HUES64 (cell line): ENCODE measurements around the gene HLX.

Experiments used
- H3K27ac ChIP-seq: 2 replicates; pipeline ENCODE4 v1.7.0; 2013; ENCODE audit warnings: low read depth, low read length, inconsistent platforms
- H3K27me3 ChIP-seq: 2 replicates; pipeline ENCODE4 v1.6.1; 2013; ENCODE audit warnings: mild to moderate bottlenecking, low read length; ENCODE audit not compliant: insufficient read depth
- H3K36me3 ChIP-seq: 2 replicates; pipeline ENCODE4 v1.6.1; 2013; ENCODE audit warnings: mild to moderate bottlenecking, low read length; ENCODE audit not compliant: insufficient read depth
- H3K4me1 ChIP-seq: 2 replicates; pipeline ENCODE4 v1.6.1; 2013; ENCODE audit warnings: mild to moderate bottlenecking, low read length, moderate library complexity; ENCODE audit not compliant: insufficient read depth
- H3K4me3 ChIP-seq: 2 replicates; pipeline ENCODE4 v1.5.1; 2013; ENCODE audit warnings: mild to moderate bottlenecking, low read length, moderate library complexity
- H3K9ac ChIP-seq: 2 replicates; pipeline ENCODE4 v1.6.1; 2013; ENCODE audit warnings: mild to moderate bottlenecking, low read depth, low read length
- H3K9me3 ChIP-seq: 2 replicates; pipeline ENCODE4 v1.6.1; 2013; ENCODE audit warnings: low read depth, low read length; ENCODE audit not compliant: insufficient read depth
- WGBS: fragments of 150-250, 120-280 bp; methylation state at CpG from one replicate; pipeline ENCODE4 v1.1.7; 2013; ENCODE audit warnings: missing lambda C conversion rate; 5-methylcytosine and 5-hydroxymethylcytosine counted together

Gene HLX

GRCh38 chr1:220873868-220874655 lies 5.2 kb upstream of the HLX start:
- no peak overlapping the region for H3K9ac ChIP-seq
- no peaks in the 10 kb centered on the region for H3K9me3 ChIP-seq
- H3K4me3 ChIP-seq: no peak overlapping the region
- H3K27ac ChIP-seq: no peak overlapping the region
- WGBS: 53% methylated on average over 8 of the region's 8 CpGs
- H3K36me3 ChIP-seq: no peaks in the 10 kb centered on the region
- peaks cover 52% of the 10 kb centered on the region for H3K27me3 ChIP-seq
- H3K4me1 ChIP-seq: peaks cover 16% of the 10 kb centered on the region

DNA sequence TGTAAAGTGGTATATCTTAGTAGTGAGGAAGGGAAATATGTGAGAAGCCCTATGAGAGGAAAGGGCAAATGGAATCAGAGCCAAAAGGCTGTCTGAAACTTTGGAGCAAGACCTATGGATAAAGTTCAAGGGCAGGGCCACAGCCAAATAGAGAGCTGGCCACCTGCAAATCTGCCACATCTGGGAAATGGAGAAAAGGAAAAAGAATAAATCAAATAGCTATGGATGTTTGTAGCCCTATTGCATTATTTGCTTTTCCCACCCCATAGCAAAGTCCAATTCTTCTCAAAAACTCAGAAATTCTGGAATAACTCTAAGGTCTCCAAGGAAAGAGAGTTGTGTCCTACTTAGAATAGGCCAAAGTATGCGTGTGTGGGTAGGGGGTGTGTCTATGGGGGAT lies 4.0 kb upstream of the HLX start:
- WGBS: 80% methylated on average over 1 of the region's 1 CpG
- Histone ChIP-seq H3K9me3 (no peaks in the 10 kb centered on the region), H3K27me3 (peaks cover 64% of the 10 kb centered on the region), H3K4me3 (no peak overlapping the region), H3K27ac (no peak overlapping the region), H3K9ac (no peak overlapping the region), H3K4me1 (peaks cover 16% of the 10 kb centered on the region), H3K36me3 (no peaks in the 10 kb centered on the region)

GRCh38 chr1:220876511-220877376 lies 2.5 kb upstream of the HLX start:
- H3K9me3 ChIP-seq: no peaks in the 10 kb centered on the region

GRCh38 chr1:220877377-220878095 lies 1.7 kb upstream of the HLX start:
- under 1% methylated on average over 26 of the region's 26 CpGs for WGBS
- Histone ChIP-seq H3K4me3 (peak overlapping the region; percentile 62), H3K36me3 (no peaks in the 10 kb centered on the region), H3K27me3 (peaks cover 87% of the 10 kb centered on the region), H3K4me1 (peaks cover 16% of the 10 kb centered on the region), H3K9me3 (no peaks in the 10 kb centered on the region), H3K9ac (no peak overlapping the region), H3K27ac (no peak overlapping the region)

More at GRCh38 chr1:220876511-220877376, 2.5 kb upstream of the HLX start:
- H3K36me3 ChIP-seq: no peaks in the 10 kb centered on the region
- WGBS: under 1% methylated on average over 54 of the region's 54 CpGs
- H3K9ac ChIP-seq: no peak overlapping the region
- H3K27ac ChIP-seq: no peak overlapping the region
- peaks cover 16% of the 10 kb centered on the region for H3K4me1 ChIP-seq
- H3K27me3 ChIP-seq: peaks cover 79% of the 10 kb centered on the region
- peak overlapping the region; percentile 62 for H3K4me3 ChIP-seq

GRCh38 chr1:220878191-220879075 lies 810 bp upstream of the HLX start:
- Histone ChIP-seq H3K27ac (no peak overlapping the region), H3K4me1 (peaks cover 18% of the 10 kb centered on the region), H3K9me3 (no peaks in the 10 kb centered on the region), H3K9ac (no peak overlapping the region), H3K27me3 (peaks cover 96% of the 10 kb centered on the region), H3K4me3 (peak overlapping the region; percentile 51), H3K36me3 (no peaks in the 10 kb centered on the region)
- 2% methylated on average over 41 of the region's 42 CpGs for WGBS

- H3K4me1 ChIP-seq: peaks cover 22% of the 10 kb centered on the region
- H3K27ac ChIP-seq: no peak overlapping the region
- peaks cover 100% of the 10 kb centered on the region for H3K27me3 ChIP-seq
- H3K9me3 ChIP-seq: no peaks in the 10 kb centered on the region
- no peak overlapping the region for H3K9ac ChIP-seq
- no peaks in the 10 kb centered on the region for H3K36me3 ChIP-seq
- WGBS: under 1% methylated on average over 94 of the region's 94 CpGs
- peak overlapping the region; percentile 51 for H3K4me3 ChIP-seq
Observed at GRCh38 chr1:220879509-220880361, 492 bp downstream of the HLX start.

GRCh38 chr1:220880362-220880670 lies 1.1 kb downstream of the HLX start:
- Histone ChIP-seq H3K4me1 (peaks cover 27% of the 10 kb centered on the region), H3K36me3 (no peaks in the 10 kb centered on the region), H3K4me3 (peak overlapping the region; percentile 51), H3K27ac (no peak overlapping the region), H3K27me3 (peaks cover 100% of the 10 kb centered on the region), H3K9me3 (no peaks in the 10 kb centered on the region), H3K9ac (no peak overlapping the region)
- under 1% methylated on average over 8 of the region's 8 CpGs for WGBS

- Histone ChIP-seq H3K27ac (no peak overlapping the region), H3K9ac (no peak overlapping the region), H3K4me3 (peak overlapping the region; percentile 22; the same call in 1 of the 2 replicates), H3K27me3 (peaks cover 100% of the 10 kb centered on the region), H3K36me3 (no peaks in the 10 kb centered on the region), H3K9me3 (no peaks in the 10 kb centered on the region), H3K4me1 (peaks cover 27% of the 10 kb centered on the region)
- under 1% methylated on average over 34 of the region's 37 CpGs for WGBS
Observed at GRCh38 chr1:220880726-220881506, 1.7 kb downstream of the HLX start.

GRCh38 chr1:220882061-220882891 lies 3.0 kb downstream of the HLX start:
- Histone ChIP-seq H3K9me3 (no peaks in the 10 kb centered on the region), H3K27me3 (peaks cover 100% of the 10 kb centered on the region), H3K9ac (no peak overlapping the region), H3K27ac (no peak overlapping the region), H3K36me3 (no peaks in the 10 kb centered on the region), H3K4me3 (peak overlapping the region; percentile 29; the same call in 1 of the 2 replicates), H3K4me1 (peaks cover 23% of the 10 kb centered on the region)
- 1% methylated on average over 33 of the region's 34 CpGs for WGBS
